ENCODE measurements around the gene SPAG9.
"Not testable (repeated sequence)": the region's sequence is repeated elsewhere in the genome, so short reads cannot be mapped to it uniquely, and the experiment has no call there.

SPAG9 gene

DNA sequence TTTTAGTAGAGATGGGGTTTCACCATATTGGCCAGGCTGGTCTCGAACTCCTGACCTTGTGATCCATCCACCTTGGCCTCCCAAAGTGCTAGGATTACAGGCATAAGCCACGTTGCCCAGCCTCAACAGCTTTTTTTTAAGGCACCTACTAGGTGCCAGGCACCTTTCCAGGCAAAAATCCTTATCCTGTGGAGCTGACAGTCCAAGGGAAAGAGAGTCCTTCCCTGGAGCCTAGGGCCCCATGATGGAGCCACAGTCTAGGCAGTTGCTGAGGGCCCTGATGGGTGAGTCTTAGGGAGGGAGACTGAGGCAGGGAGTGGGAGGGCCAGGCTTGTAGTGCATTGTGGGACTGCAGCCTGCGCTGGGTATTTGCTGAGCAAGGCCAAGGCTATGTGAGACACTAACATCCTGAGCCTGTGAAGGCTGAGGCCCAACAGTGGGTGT is 174.9 kb downstream of the SPAG9 start:
- Mint-ChIP-seq H3K4me3 (no peak overlapping the region), H3K9me3 (no peaks in the 10 kb centered on the region), H3K27me3 (ENCODE audit: low read depth) (peaks cover 25% of the 10 kb centered on the region), H3K36me3 (ENCODE audit: low read depth) (no peaks in the 10 kb centered on the region), H3K4me1 (peaks cover 44% of the 10 kb centered on the region), H3K27ac (no peak overlapping the region)
- no peak for TF ChIP-seq CTCF (IDR thresholded peaks at IDR 0.05; ENCODE audit: unreplicated experiment in 3 of 3)

DNA sequence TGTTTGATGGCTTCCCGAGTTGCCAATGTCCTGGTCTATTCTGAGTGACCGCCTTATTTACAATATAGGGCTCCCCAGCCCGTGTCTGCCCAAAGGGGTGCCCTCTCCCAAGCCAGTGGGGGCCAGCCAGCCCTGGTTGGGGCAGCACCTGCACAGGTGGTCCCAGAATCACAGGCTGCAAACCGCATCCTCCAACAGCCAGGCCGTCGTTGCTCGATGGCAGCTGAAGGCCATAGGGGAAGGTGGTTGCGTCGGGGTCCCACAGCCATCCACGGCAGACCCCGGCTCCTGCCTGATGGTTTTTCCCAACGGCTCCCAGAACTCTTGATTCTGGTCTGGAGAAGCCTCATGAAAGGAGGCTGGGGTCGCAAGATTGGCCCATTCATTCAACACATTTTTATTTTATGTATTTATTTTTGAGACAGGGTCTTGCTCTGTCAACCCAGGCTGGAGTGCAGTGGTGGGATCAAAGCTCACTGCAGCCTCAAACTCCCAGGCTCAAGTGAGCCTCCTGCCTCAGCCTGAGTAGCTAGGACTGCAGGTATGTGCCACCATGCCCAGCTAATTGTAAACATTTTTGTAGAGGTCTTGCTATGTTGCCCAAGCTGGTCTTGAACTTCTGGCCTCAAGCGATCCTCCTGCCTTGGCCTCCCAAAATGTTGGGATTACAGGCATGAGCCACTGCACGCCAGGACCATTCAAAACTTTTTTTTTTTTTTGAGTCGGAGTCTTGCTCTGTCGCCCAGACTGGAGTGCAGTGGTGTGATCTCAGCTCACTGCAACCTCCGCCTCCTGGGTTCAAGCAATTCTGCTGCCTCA is 175.6 kb downstream of the SPAG9 start:
- TF ChIP-seq CTCF (IDR thresholded peaks at IDR 0.05; ENCODE audit: unreplicated experiment in 3 of 3) = no peak

DNA sequence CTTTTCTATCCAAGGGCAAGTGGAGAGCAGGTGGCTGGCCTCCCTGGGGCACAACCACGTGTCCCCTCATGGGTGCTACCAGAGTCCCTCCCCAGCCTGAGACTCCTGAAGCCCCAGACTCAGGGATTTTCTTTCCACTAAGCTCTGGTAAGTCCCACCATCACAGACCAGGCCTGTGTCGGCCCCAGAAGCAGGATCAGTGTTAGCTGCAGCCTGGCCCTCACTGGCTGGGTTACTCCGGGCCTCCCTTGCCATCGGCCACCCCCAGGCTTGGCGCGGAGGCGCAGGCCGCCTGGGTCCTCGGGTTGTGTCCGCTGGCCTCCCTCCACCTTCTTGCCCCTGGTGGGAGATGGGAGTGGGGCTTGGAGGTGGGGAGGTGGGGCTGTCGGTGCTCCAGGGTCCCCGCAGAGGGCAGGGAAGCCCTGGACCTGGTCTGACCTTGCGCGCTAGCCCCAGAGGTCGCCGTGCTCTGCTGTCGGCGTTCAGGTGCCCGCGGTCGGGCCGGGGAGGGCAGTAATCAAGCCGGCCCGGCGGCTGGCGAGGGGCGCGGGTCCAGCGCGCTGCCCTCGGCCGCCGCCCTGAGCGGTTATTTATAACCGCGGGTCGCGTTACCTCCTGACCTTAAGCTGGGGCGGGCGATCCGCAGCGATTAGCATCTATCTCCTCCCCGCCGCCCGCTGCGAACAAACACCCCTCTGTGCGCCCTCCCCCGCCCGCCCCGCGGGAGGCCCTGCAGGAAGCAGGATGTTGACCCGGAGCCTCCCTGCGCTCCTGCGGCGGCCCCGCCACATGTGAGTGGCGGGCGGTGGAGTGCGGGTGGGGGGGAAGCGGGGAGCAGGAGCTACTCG is 176.4 kb downstream of the SPAG9 start:
- H3K4me1 Mint-ChIP-seq = peaks cover 34% of the 10 kb centered on the region
- H3K27ac Mint-ChIP-seq = peak overlapping the region in 2 of 3 experiments; percentile 76 to 77
- no peak for TF ChIP-seq CTCF (IDR thresholded peaks at IDR 0.05; ENCODE audit: unreplicated experiment in 3 of 3)
- H3K4me3 Mint-ChIP-seq = no peak overlapping the region
- peaks cover 29% of the 10 kb centered on the region for H3K27me3 Mint-ChIP-seq (ENCODE audit: low read depth)
- no peaks in the 10 kb centered on the region for H3K9me3 Mint-ChIP-seq
- no peaks in the 10 kb centered on the region for H3K36me3 Mint-ChIP-seq (ENCODE audit: low read depth)

More for the DNA sequence above, 175.6 kb downstream of the SPAG9 start:
- peaks cover 29% of the 10 kb centered on the region for H3K27me3 Mint-ChIP-seq (ENCODE audit: low read depth)
- H3K4me1 Mint-ChIP-seq = peaks cover 37% of the 10 kb centered on the region
- no peak overlapping the region for H3K27ac Mint-ChIP-seq
- H3K9me3 Mint-ChIP-seq = no peaks in the 10 kb centered on the region
- H3K36me3 Mint-ChIP-seq (ENCODE audit: low read depth) = no peaks in the 10 kb centered on the region
- H3K4me3 Mint-ChIP-seq = no peak overlapping the region

- no peaks in the 10 kb centered on the region for H3K9me3 Mint-ChIP-seq
- H3K36me3 Mint-ChIP-seq (ENCODE audit: low read depth) = no peaks in the 10 kb centered on the region
- TF ChIP-seq CTCF (IDR thresholded peaks at IDR 0.05; ENCODE audit: unreplicated experiment in 3 of 3) = no peak
- H3K27me3 Mint-ChIP-seq (ENCODE audit: low read depth) = peaks cover 23% of the 10 kb centered on the region
- H3K4me1 Mint-ChIP-seq = peaks cover 32% of the 10 kb centered on the region
- peak overlapping the region in 2 of 3 experiments; percentile 76 to 77 for H3K27ac Mint-ChIP-seq
- peak overlapping the region; percentile 44 to 68 (median 49) for H3K4me3 Mint-ChIP-seq
Observed at GRCh38 chr17:50943575-50943933, 177.1 kb downstream of the SPAG9 start.

DNA sequence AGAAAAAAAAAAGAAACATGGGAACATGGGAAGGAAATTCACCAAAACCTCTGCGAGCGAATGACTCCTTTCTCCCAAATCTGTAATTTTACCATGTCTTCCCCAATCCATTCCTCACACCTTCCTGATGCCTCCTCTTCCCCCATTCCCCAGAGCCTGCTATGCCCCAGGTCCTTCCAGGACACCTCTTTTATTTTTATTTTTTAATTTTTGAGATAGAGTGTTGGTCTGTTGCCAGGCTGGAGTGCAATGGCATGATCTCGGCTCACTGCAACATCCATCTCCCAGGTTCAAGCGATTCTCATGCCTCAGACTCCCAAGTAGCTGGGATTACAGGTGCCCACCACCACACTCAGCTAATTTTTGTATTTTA is 179.0 kb downstream of the SPAG9 start:
- peaks cover 32% of the 10 kb centered on the region for H3K27me3 Mint-ChIP-seq (ENCODE audit: low read depth)
- not testable (repeated sequence) for H3K4me3 Mint-ChIP-seq; H3K9me3 Mint-ChIP-seq; H3K36me3 Mint-ChIP-seq (ENCODE audit: low read depth); H3K27ac Mint-ChIP-seq
- peaks cover 18% of the 10 kb centered on the region for H3K4me1 Mint-ChIP-seq

All from nephron (organoid).